ENCODE results near the gene ESPNL. TPM values are rescaled to one million over a fixed set of nuclear protein-coding genes. Genes with fewer than 3 reads are reported as not detected.
"Not testable (repeated sequence)": the region's sequence is repeated elsewhere in the genome, so short reads cannot be mapped to it uniquely, and the experiment has no call there.

ESPNL gene
- total RNA-seq, 1 experiment from 2014 or later = 0.19 TPM

- peaks cover 39% of the 10 kb centered on the region for H3K27me3 Mint-ChIP-seq (ENCODE audit: unreplicated experiment)
- intact Hi-C loops (cut with micrococcal nuclease; ENCODE audit: unreplicated experiment) = no loop called here
- no peak overlapping the region for H3K4me3 Mint-ChIP-seq (ENCODE audit: low read depth, unreplicated experiment)
- no peaks in the 10 kb centered on the region for H3K9me3 Mint-ChIP-seq (ENCODE audit: low read depth, unreplicated experiment)
- DNase-seq = no peak
- H3K36me3 Mint-ChIP-seq (ENCODE audit: insufficient read depth, unreplicated experiment) = no peaks in the 10 kb centered on the region
- BruUV-seq (replicated peaks) = no TSS peak
- H3K27ac Mint-ChIP-seq (ENCODE audit: unreplicated experiment) = no peak overlapping the region
- H3K4me1 Mint-ChIP-seq (ENCODE audit: low read depth, unreplicated experiment) = no peaks in the 10 kb centered on the region
- no peak for TF ChIP-seq CTCF (IDR thresholded peaks at IDR 0.05; ENCODE audit: unreplicated experiment)
- CTCF ChIA-PET = no interaction called here
Observed at GRCh38 chr2:238108423-238109183, 8.5 kb downstream of the ESPNL start.

- intact Hi-C loops (cut with micrococcal nuclease; ENCODE audit: unreplicated experiment) = no loop called here
- BruUV-seq (replicated peaks) = no TSS peak
- Mint-ChIP-seq H3K4me1 (ENCODE audit: low read depth, unreplicated experiment) (no peaks in the 10 kb centered on the region), H3K36me3 (ENCODE audit: insufficient read depth, unreplicated experiment) (no peaks in the 10 kb centered on the region), H3K4me3 (ENCODE audit: low read depth, unreplicated experiment) (no peak overlapping the region), H3K27me3 (ENCODE audit: unreplicated experiment) (peaks cover 47% of the 10 kb centered on the region), H3K27ac (ENCODE audit: unreplicated experiment) (no peak overlapping the region), H3K9me3 (ENCODE audit: low read depth, unreplicated experiment) (peaks cover 2% of the 10 kb centered on the region)
- CTCF ChIA-PET = no interaction called here
- no peak for DNase-seq
- no peak for TF ChIP-seq CTCF (IDR thresholded peaks at IDR 0.05; ENCODE audit: unreplicated experiment)
Observed at GRCh38 chr2:238113611-238114010, 13.5 kb downstream of the ESPNL start.

- CTCF ChIA-PET = interaction anchor here (0.6 kb wide), 1 partner anchor 17 kb away, joined by 3 read pairs; no protein-coding TSS in a partner anchor
- no peak overlapping the region for H3K27ac Mint-ChIP-seq (ENCODE audit: unreplicated experiment)
- intact Hi-C loops (cut with micrococcal nuclease; ENCODE audit: unreplicated experiment) = no loop called here
- H3K36me3 Mint-ChIP-seq (ENCODE audit: insufficient read depth, unreplicated experiment) = no peaks in the 10 kb centered on the region
- H3K27me3 Mint-ChIP-seq (ENCODE audit: unreplicated experiment) = peaks cover 54% of the 10 kb centered on the region
- no peaks in the 10 kb centered on the region for H3K4me1 Mint-ChIP-seq (ENCODE audit: low read depth, unreplicated experiment)
- BruUV-seq (replicated peaks) = no TSS peak
- TF ChIP-seq CTCF (IDR thresholded peaks at IDR 0.05; ENCODE audit: unreplicated experiment) = no peak
- no peak for DNase-seq
- H3K4me3 Mint-ChIP-seq (ENCODE audit: low read depth, unreplicated experiment) = no peak overlapping the region
- H3K9me3 Mint-ChIP-seq (ENCODE audit: low read depth, unreplicated experiment) = peaks cover 2% of the 10 kb centered on the region
Observed at GRCh38 chr2:238114331-238114841, 14.2 kb downstream of the ESPNL start.

- Mint-ChIP-seq H3K4me3 (ENCODE audit: low read depth, unreplicated experiment) (no peak overlapping the region), H3K9me3 (ENCODE audit: low read depth, unreplicated experiment) (peaks cover 2% of the 10 kb centered on the region), H3K27me3 (ENCODE audit: unreplicated experiment) (peaks cover 61% of the 10 kb centered on the region), H3K4me1 (ENCODE audit: low read depth, unreplicated experiment) (no peaks in the 10 kb centered on the region), H3K36me3 (ENCODE audit: insufficient read depth, unreplicated experiment) (no peaks in the 10 kb centered on the region), H3K27ac (ENCODE audit: unreplicated experiment) (no peak overlapping the region)
- TF ChIP-seq CTCF (IDR thresholded peaks at IDR 0.05; ENCODE audit: unreplicated experiment) = no peak
- BruUV-seq (replicated peaks) = no TSS peak
- no peak for DNase-seq
- intact Hi-C loops (cut with micrococcal nuclease; ENCODE audit: unreplicated experiment) = no loop called here
- CTCF ChIA-PET = interaction anchor here (0.6 kb wide), 1 partner anchor 16 kb away, joined by 3 read pairs; no protein-coding TSS in a partner anchor
Observed at GRCh38 chr2:238114851-238115660, 14.9 kb downstream of the ESPNL start.

GRCh38 chr2:238115709-238116108, 15.6 kb downstream of the ESPNL start:
- H3K27ac Mint-ChIP-seq (ENCODE audit: unreplicated experiment); CTCF ChIA-PET; H3K9me3 Mint-ChIP-seq (ENCODE audit: low read depth, unreplicated experiment); H3K4me3 Mint-ChIP-seq (ENCODE audit: low read depth, unreplicated experiment); DNase-seq; H3K4me1 Mint-ChIP-seq (ENCODE audit: low read depth, unreplicated experiment); intact Hi-C loops (cut with micrococcal nuclease; ENCODE audit: unreplicated experiment); BruUV-seq (replicated peaks); H3K36me3 Mint-ChIP-seq (ENCODE audit: insufficient read depth, unreplicated experiment): not testable (repeated sequence)
- peaks cover 64% of the 10 kb centered on the region for H3K27me3 Mint-ChIP-seq (ENCODE audit: unreplicated experiment)

Measured in Calu3 (cell line).